Endothelial cell of umbilical vein (primary cell): ENCODE measurements around the gene CYTH2. TPM values are rescaled to one million over a fixed set of nuclear protein-coding genes. Genes with fewer than 3 reads are reported as not detected.

Experiments used
- BruUV-seq: library from RNA; stranded (reverse); fragments of 400-500 nt; replicated peaks from 2 replicates; lab custom pipeline; 2021; lab: Mats Ljungman, UMichigan
- CTCF ChIA-PET: fragments of 300-600, 350-600 bp; sonication (Branson Sonifier 250); formaldehyde crosslinking; loops from one replicate; lab custom pipeline; 2021; ENCODE audit warnings: antibody characterized with exemption, inconsistent platforms; lab: Charles Lee
- POLR2A ChIA-PET: fragments of 300-600, 350-600 bp; sonication (Branson Sonifier 250); formaldehyde crosslinking; loops from one replicate; lab custom pipeline; 2021; ENCODE audit warnings: antibody characterized with exemption, inconsistent platforms; lab: Charles Lee
- DNase-seq: peaks from one replicate; pipeline ENCODE4 v3.0.0-alpha.2; 2011; ENCODE audit warnings: low read depth, low spot score
- FAIRE-seq: peaks from 2 replicates; lab custom pipeline; 2011; peaks lifted over from hg19 to GRCh38; lab: Jason Lieb, UNC
- H2AFZ ChIP-seq: 2 replicates; pipeline ENCODE4 v1.6.0; 2012; ENCODE audit warnings: low read depth, low read length, control low read depth, inconsistent platforms
- H3K27ac ChIP-seq: 2 replicates; pipeline ENCODE4 v1.5.1; 2011; ENCODE audit warnings: low read depth, mild to moderate bottlenecking, control low read depth, low read length, moderate library complexity; ENCODE audit not compliant: insufficient read depth
- H3K27me3 ChIP-seq, 2 experiments: 2 replicates each; pipeline versions ENCODE4 v1.6.0 to v1.6.1; 2011; ENCODE audit warnings: low read length in 2 of 2, mixed read lengths in 1 of 2; ENCODE audit not compliant: control insufficient read depth in 2 of 2, insufficient read depth in 2 of 2
- H3K36me3 ChIP-seq, 2 experiments: 2 replicates in 1 of 2; 3 replicates in 1 of 2; pipeline ENCODE4 v1.5.1; 2011; ENCODE audit warnings: low read length in 2 of 2, mild to moderate bottlenecking in 1 of 2, moderate library complexity in 1 of 2; ENCODE audit not compliant: control insufficient read depth in 2 of 2, insufficient read depth in 2 of 2; ENCODE audit errors: extremely low read depth in 1 of 2
- H3K4me1 ChIP-seq: 3 replicates; pipeline ENCODE4 v1.5.1; 2011; ENCODE audit warnings: mild to moderate bottlenecking, low read length; ENCODE audit not compliant: control insufficient read depth, insufficient read depth; ENCODE audit errors: extremely low read depth
- H3K4me2 ChIP-seq: 2 replicates; pipeline ENCODE4 v1.6.1; 2011; ENCODE audit warnings: low read length, control low read depth, mixed read lengths; ENCODE audit not compliant: insufficient read depth
- H3K4me3 ChIP-seq, 3 experiments: fragments of 200-600 bp in 1 of 3; sonication (generic), shearing (Covaris generic) in 1 of 3; replicated peaks in 1 of 3; 2 replicates each; pipeline ENCODE4 v1.5.1; 2011 to 2016; ENCODE audit warnings: control low read depth in 3 of 3, low read length in 3 of 3, mild to moderate bottlenecking in 2 of 3, inconsistent platforms in 1 of 3, low read depth in 1 of 3, moderate library complexity in 1 of 3; ENCODE audit not compliant: insufficient read depth in 1 of 3
- H3K79me2 ChIP-seq: 2 replicates; pipeline ENCODE4 v1.6.0; 2012; ENCODE audit warnings: low read length, inconsistent platforms; ENCODE audit not compliant: control insufficient read depth, insufficient read depth
- H3K9ac ChIP-seq: replicated peaks from 2 replicates; pipeline ENCODE3; 2011; ENCODE audit warnings: low read length, control low read depth; ENCODE audit not compliant: insufficient read depth; ENCODE audit errors: extremely low read depth
- H3K9me1 ChIP-seq: replicated peaks from 3 replicates; pipeline ENCODE4 v1.6.0; 2011; ENCODE audit warnings: mild to moderate bottlenecking, low read length; ENCODE audit not compliant: control insufficient read depth, insufficient read depth; ENCODE audit errors: extremely low read depth
- H3K9me3 ChIP-seq: replicated peaks from 2 replicates; pipeline ENCODE4 v1.5.1; 2012; ENCODE audit warnings: low read length, inconsistent platforms; ENCODE audit not compliant: control insufficient read depth, insufficient read depth
- H4K20me1 ChIP-seq: replicated peaks from 2 replicates; pipeline ENCODE3; 2011; ENCODE audit warnings: mild to moderate bottlenecking, low read length; ENCODE audit not compliant: control insufficient read depth, insufficient read depth; ENCODE audit errors: extremely low read depth
- GATA2 ChIP-seq: IDR thresholded peaks from 2 replicates; pipeline ENCODE4 v1.7.0; 2011; ENCODE audit warnings: low read depth, mild to moderate bottlenecking, moderate library complexity, mixed read lengths, low read length; ENCODE audit not compliant: insufficient read length, insufficient read depth
- MAX ChIP-seq: IDR thresholded peaks from 2 replicates; pipeline ENCODE4 v1.6.1; 2011; ENCODE audit not compliant: insufficient read depth, insufficient read length
- MYC ChIP-seq: IDR thresholded peaks from one replicate; pipeline ENCODE4 v1.6.1; 2011; ENCODE audit warnings: mild to moderate bottlenecking, low read depth, low read length
- POLR2A ChIP-seq: IDR thresholded peaks from 2 replicates; pipeline ENCODE4 v1.6.1; 2012; ENCODE audit warnings: low read depth, mild to moderate bottlenecking, control low read depth, low read length
- POLR2AphosphoS5 ChIP-seq: IDR thresholded peaks from 2 replicates; pipeline ENCODE4 v1.6.1; 2012; ENCODE audit warnings: low read depth, mild to moderate bottlenecking, control low read depth, low read length, moderate library complexity; ENCODE audit not compliant: insufficient read depth
- dilution Hi-C: fragments of 300-500 bp; cut with MboI; formaldehyde crosslinking; loops from one replicate; pipeline ENCODE4 v1.15.0; 2019; ENCODE audit warnings: low sequenced_read_pairs; ENCODE audit not compliant: extremely low pct_ligation_motif_present
- intact Hi-C: fragments of 100-400 bp; cut with micrococcal nuclease; formaldehyde crosslinking; loops from one replicate; pipeline ENCODE4 v1.10.0; 2022
- polyA plus RNA-seq, 4 experiments: library from polyadenylated mRNA; depleted of rRNA in 3 of 4; stranded (reverse) in 3 of 4; unstranded in 1 of 4; fragments of >200 nt; gene quantifications; 2 replicates each; pipeline versions ENCODE4 v1.2.1 to v1.2.3, GENCODE V29; 2011 to 2012; ENCODE audit warnings: missing spikeins in 1 of 4
- total RNA-seq: library from RNA; stranded (reverse); gene quantifications from 2 replicates; pipeline ENCODE4 v1.2.3, GENCODE V29; 2021

The CYTH2 gene
- total and polyA plus RNA-seq, 2 donors (not counting 3 experiments of a cell fraction or from before 2014, with no cell fraction given), result 98.4 to 119 TPM

GRCh38 chr19:48530066-48530720, 61.0 kb downstream of the CYTH2 start:
- DNase-seq, result no peak
- ChIA-PET POLR2A (interaction anchor here (0.7 kb wide), 1 partner anchor 54 kb away, joined by 5 read pairs; no protein-coding TSS in a partner anchor), CTCF (interaction anchor here (0.9 to 1.6 kb wide), 4 partner anchors 9 to 54 kb away, joined by 3 to 4 read pairs (median 3); no protein-coding TSS in a partner anchor)

GRCh38 chr19:48530770-48531169, 61.6 kb downstream of the CYTH2 start:
- H3K9me1 ChIP-seq, result no peaks in the 10 kb centered on the region
- no peak overlapping the region for H3K9ac ChIP-seq
- TF ChIP-seq GATA2, result no peak
- ChIA-PET CTCF (interaction anchor here (0.9 to 1.6 kb wide), 3 partner anchors 14 to 54 kb away, joined by 3 to 4 read pairs (median 3); no protein-coding TSS in a partner anchor), POLR2A (no interaction called here)
- peaks cover 2 to 4% of the 10 kb centered on the region in 2 experiments for H3K27me3 ChIP-seq
- no peak overlapping the region for H3K27ac ChIP-seq
- H3K4me1 ChIP-seq, result no peaks in the 10 kb centered on the region
- H4K20me1 ChIP-seq, result no peaks in the 10 kb centered on the region
- H3K4me2 ChIP-seq, result no peak overlapping the region
- no peak overlapping the region for H3K4me3 ChIP-seq
- FAIRE-seq (no peak), DNase-seq (no peak)
- no peaks in the 10 kb centered on the region for H3K79me2 ChIP-seq
- dilution Hi-C loops, result no loop called here
- no peaks in the 10 kb centered on the region for H3K36me3 ChIP-seq
- intact Hi-C loops, result no loop called here
- H3K9me3 ChIP-seq, result no peaks in the 10 kb centered on the region
- no TSS peak for BruUV-seq
- no peak overlapping the region for H2AFZ ChIP-seq

More at GRCh38 chr19:48530066-48530720, 61.0 kb downstream of the CYTH2 start:
- dilution Hi-C loops, result no loop called here
- Histone ChIP-seq H3K27ac (no peak overlapping the region), H3K9me3 (no peaks in the 10 kb centered on the region), H3K4me2 (no peak overlapping the region), H3K9me1 (no peaks in the 10 kb centered on the region), H3K36me3 (no peaks in the 10 kb centered on the region), H3K4me1 (no peaks in the 10 kb centered on the region), H3K79me2 (no peaks in the 10 kb centered on the region), H3K27me3 (peaks cover 2 to 4% of the 10 kb centered on the region in 2 experiments), H3K9ac (no peak overlapping the region), H2AFZ (no peak overlapping the region), H3K4me3 (no peak overlapping the region), H4K20me1 (no peaks in the 10 kb centered on the region)
- intact Hi-C loops, result no loop called here
- BruUV-seq, result no TSS peak
- TF ChIP-seq POLR2AphosphoS5 (no peak), POLR2A (no peak), MYC (no peak), MAX (no peak)
- FAIRE-seq, result no peak

Other genes starting within 250 kb of the CYTH2 start
- 123 and 156 TPM in 2 replicates for gene CARD8, start 213.5 kb upstream of the CYTH2 start, total RNA-seq
- gene CARD8, start 213.5 kb upstream of the CYTH2 start, polyA plus RNA-seq, result 57.3 and 64.6 TPM in 2 replicates
- gene ZNF114, start 199.3 kb upstream of the CYTH2 start, total RNA-seq, result 0.39 and 1.5 TPM in 2 replicates
- 0.12 and 0.38 TPM in 2 replicates for gene ZNF114, start 199.3 kb upstream of the CYTH2 start, polyA plus RNA-seq
- gene EMP3, start 143.8 kb upstream of the CYTH2 start, total RNA-seq, result 107 and 127 TPM in 2 replicates
- gene EMP3, start 143.8 kb upstream of the CYTH2 start, polyA plus RNA-seq, result 406 and 565 TPM in 2 replicates
- gene TMEM143, start 105.4 kb upstream of the CYTH2 start, total RNA-seq, result 4.6 and 7.3 TPM in 2 replicates
- 5.4 and 6.2 TPM in 2 replicates for gene TMEM143, start 105.4 kb upstream of the CYTH2 start, polyA plus RNA-seq
- not detected in 2 replicates for gene SYNGR4, start 105.0 kb upstream of the CYTH2 start, total RNA-seq
- gene SYNGR4, start 105.0 kb upstream of the CYTH2 start, polyA plus RNA-seq, result not detected in 2 replicates
- gene KDELR1, start 77.8 kb upstream of the CYTH2 start, total RNA-seq, result 199 and 200 TPM in 2 replicates
- gene KDELR1, start 77.8 kb upstream of the CYTH2 start, polyA plus RNA-seq, result 224 and 233 TPM in 2 replicates
- 1.8 and 2.1 TPM in 2 replicates for gene GRIN2D, start 75.7 kb upstream of the CYTH2 start, total RNA-seq
- gene GRIN2D, start 75.7 kb upstream of the CYTH2 start, polyA plus RNA-seq, result 0.38 and 0.59 TPM in 2 replicates
- gene GRWD1, start 23.4 kb upstream of the CYTH2 start, total RNA-seq, result 52.7 and 52.8 TPM in 2 replicates
- 26.3 and 26.8 TPM in 2 replicates for gene GRWD1, start 23.4 kb upstream of the CYTH2 start, polyA plus RNA-seq
- 0.92 and 1.4 TPM in 2 replicates for gene KCNJ14, start 13.8 kb upstream of the CYTH2 start, total RNA-seq
- gene KCNJ14, start 13.8 kb upstream of the CYTH2 start, polyA plus RNA-seq, result 0.26 and 0.32 TPM in 2 replicates
- gene LMTK3, start 42.5 kb downstream of the CYTH2 start, total RNA-seq, result 0.11 TPM in 1 of 2 replicates, not detected in the other
- 0.05 and 0.14 TPM in 2 replicates for gene LMTK3, start 42.5 kb downstream of the CYTH2 start, polyA plus RNA-seq
- gene SULT2B1, start 82.8 kb downstream of the CYTH2 start, total RNA-seq, result not detected in 2 replicates
- not detected in 2 replicates for gene SULT2B1, start 82.8 kb downstream of the CYTH2 start, polyA plus RNA-seq
- gene SPACA4, start 137.4 kb downstream of the CYTH2 start, total RNA-seq, result not detected in 2 replicates
- gene SPACA4, start 137.4 kb downstream of the CYTH2 start, polyA plus RNA-seq, result not detected in 2 replicates
- gene FAM83E, start 145.7 kb downstream of the CYTH2 start, total RNA-seq, result 1.7 and 3.5 TPM in 2 replicates
- 0.04 and 0.10 TPM in 2 replicates for gene FAM83E, start 145.7 kb downstream of the CYTH2 start, polyA plus RNA-seq
- gene RPL18, start 149.8 kb downstream of the CYTH2 start, total RNA-seq, result 1,402 and 1,407 TPM in 2 replicates
- gene RPL18, start 149.8 kb downstream of the CYTH2 start, polyA plus RNA-seq, result 2,154 and 2,376 TPM in 2 replicates
- gene SPHK2, start 150.1 kb downstream of the CYTH2 start, total RNA-seq, result 30.5 and 31.1 TPM in 2 replicates
- 20.2 and 23.4 TPM in 2 replicates for gene SPHK2, start 150.1 kb downstream of the CYTH2 start, polyA plus RNA-seq
- 0.78 and 1.5 TPM in 2 replicates for gene DBP, start 168.0 kb downstream of the CYTH2 start, total RNA-seq
- gene DBP, start 168.0 kb downstream of the CYTH2 start, polyA plus RNA-seq, result 1.8 and 2.0 TPM in 2 replicates
- 2.8 TPM in 2 replicates for gene CA11, start 176.8 kb downstream of the CYTH2 start, total RNA-seq
- gene CA11, start 176.8 kb downstream of the CYTH2 start, polyA plus RNA-seq, result 2.6 and 4.7 TPM in 2 replicates
- gene NTN5, start 203.6 kb downstream of the CYTH2 start, total RNA-seq, result 0.35 TPM in 1 of 2 replicates, not detected in the other
- gene NTN5, start 203.6 kb downstream of the CYTH2 start, polyA plus RNA-seq, result 0.11 and 0.18 TPM in 2 replicates
- not detected in 2 replicates for gene FUT2, start 226.6 kb downstream of the CYTH2 start, total RNA-seq
- gene FUT2, start 226.6 kb downstream of the CYTH2 start, polyA plus RNA-seq, result not detected in 2 replicates